GM23338 (cell line): ENCODE data around the gene MAPRE2. TPM values are rescaled to one million over a fixed set of nuclear protein-coding genes. Genes with fewer than 3 reads are reported as not detected.

ENCODE experiments used
- ATAC-seq: fragments of 200-7000 bp; cut with Tn5 transposase; 3 replicates; pipeline ENCODE4 v1.9.1; 2020
- DNase-seq: peaks from one replicate; pipeline ENCODE4 v3.0.0-alpha.2; 2015; ENCODE audit warnings: low spot score
- H2AFZ ChIP-seq: fragments of 200-600 bp; sonication (generic); 2 replicates; pipeline ENCODE4 v1.8.0; 2016; ENCODE audit warnings: antibody characterized with exemption, mild to moderate bottlenecking, moderate library complexity
- H3F3A ChIP-seq: fragments of 200-600 bp; sonication (generic); replicated peaks from 2 replicates; pipeline ENCODE4 v1.8.0; 2017; ENCODE audit warnings: antibody characterized with exemption, mixed run types, low read depth
- H3K27ac ChIP-seq: fragments of 200-600 bp; sonication (generic); 2 replicates; pipeline ENCODE4 v1.6.1; 2016; ENCODE audit warnings: low read depth
- H3K27me3 ChIP-seq: fragments of 200-600 bp; sonication (generic); 2 replicates; pipeline ENCODE4 v1.8.0; 2016; ENCODE audit warnings: mild to moderate bottlenecking, mixed run types, moderate library complexity; ENCODE audit not compliant: insufficient read depth
- H3K36me3 ChIP-seq: fragments of 200-600 bp; sonication (generic); 2 replicates; pipeline ENCODE4 v1.8.0; 2016; ENCODE audit warnings: mild to moderate bottlenecking; ENCODE audit not compliant: insufficient read depth
- H3K4me1 ChIP-seq: fragments of 200-600 bp; sonication (generic); 2 replicates; pipeline ENCODE4 v1.8.0; 2016; ENCODE audit warnings: mild to moderate bottlenecking, moderate library complexity; ENCODE audit not compliant: insufficient read depth
- H3K4me2 ChIP-seq: fragments of 200-600 bp; sonication (generic); 2 replicates; pipeline ENCODE4 v1.7.1; 2017; ENCODE audit warnings: mixed run types
- H3K4me3 ChIP-seq: fragments of 200-600 bp; sonication (generic); 2 replicates; pipeline ENCODE4 v1.6.1; 2016; ENCODE audit warnings: mixed run types
- H3K79me2 ChIP-seq: fragments of 200-600 bp; sonication (generic); replicated peaks from 2 replicates; pipeline ENCODE4 v1.8.0; 2017; ENCODE audit warnings: mild to moderate bottlenecking; ENCODE audit not compliant: insufficient read depth
- H3K9me2 ChIP-seq: fragments of 200-600 bp; sonication (generic); 2 replicates; pipeline ENCODE4 v1.8.0; 2017; ENCODE audit not compliant: insufficient read depth
- H4K20me1 ChIP-seq: fragments of 200-600 bp; sonication (generic); replicated peaks from 2 replicates; pipeline ENCODE4 v1.8.0; 2017; ENCODE audit warnings: mild to moderate bottlenecking; ENCODE audit not compliant: insufficient read depth
- H3K27ac Mint-ChIP-seq: 2 replicates; pipeline ENCODE4 v1.8.0; 2020; ENCODE audit warnings: inconsistent platforms, mild to moderate bottlenecking, moderate library complexity, mixed read lengths
- H3K27me3 Mint-ChIP-seq: 3 replicates; pipeline ENCODE4 v1.8.0; 2022; ENCODE audit warnings: low read depth, mild to moderate bottlenecking, moderate library complexity, mixed read lengths, inconsistent platforms; ENCODE audit not compliant: insufficient read depth, poor library complexity
- H3K36me3 Mint-ChIP-seq: 3 replicates; pipeline ENCODE4 v1.8.0; 2021; ENCODE audit warnings: low read depth, mild to moderate bottlenecking, inconsistent platforms, moderate library complexity, mixed read lengths
- H3K4me1 Mint-ChIP-seq: 3 replicates; pipeline ENCODE4 v1.8.0; 2020; ENCODE audit warnings: mild to moderate bottlenecking, inconsistent platforms, mixed read lengths
- H3K4me3 Mint-ChIP-seq: 3 replicates; pipeline ENCODE4 v1.8.0; 2021; ENCODE audit warnings: moderate library complexity, mild to moderate bottlenecking, inconsistent platforms, mixed read lengths
- H3K9me3 Mint-ChIP-seq: 3 replicates; pipeline ENCODE4 v1.8.0; 2020; ENCODE audit warnings: moderate library complexity, mild to moderate bottlenecking, inconsistent platforms, mixed read lengths
- EZH2 ChIP-seq: fragments of 200-600 bp; sonication (generic); IDR thresholded peaks from one replicate; pipeline ENCODE4 v1.8.0; 2017; ENCODE audit warnings: antibody characterized with exemption, mild to moderate bottlenecking, low read depth; ENCODE audit not compliant: unreplicated experiment
- JUNB ChIP-seq: IDR thresholded peaks from one replicate; pipeline ENCODE4 v1.6.1; 2016; ENCODE audit warnings: antibody characterized with exemption; ENCODE audit not compliant: unreplicated experiment
- POLR2AphosphoS5 ChIP-seq: IDR thresholded peaks from 2 replicates; pipeline ENCODE4 v1.6.1; 2016; ENCODE audit warnings: antibody characterized with exemption, low read depth
- STAT1 ChIP-seq: IDR thresholded peaks from one replicate; pipeline ENCODE4 v1.6.1; 2016; ENCODE audit warnings: antibody characterized with exemption; ENCODE audit not compliant: unreplicated experiment
- ZNF114 ChIP-seq: fragments of 250-450 bp; sonication (Bioruptor Pico); IDR thresholded peaks from 2 replicates; pipeline ENCODE4 v1.5.0; 2020; ENCODE audit warnings: mild to moderate bottlenecking, moderate library complexity
- polyA plus RNA-seq: library from polyadenylated mRNA; unstranded; fragments of >200 nt; fragmentation: Nextera tagmentation; extraction: Ambion mirVana; gene quantifications from 2 replicates; pipeline ENCODE4 v1.2.1, GENCODE V29; 2016
- total RNA-seq: library from RNA; depleted of rRNA; stranded (reverse); fragments of >200 nt; shearing (Covaris generic); gene quantifications from 2 replicates; pipeline ENCODE4 v1.2.3, GENCODE V29; 2014
- TF ChIP-seq, protein P1 (sequence below), 2 experiments: fragments of 200-600 bp in 1 of 2; sonication (generic) in 1 of 2; conservative IDR thresholded peaks; 2 replicates each; pipeline versions ENCODE4 v1.5.1 to v1.6.1; 2016 to 2017; ENCODE audit warnings: antibody characterized with exemption in 2 of 2, low read depth in 2 of 2, mild to moderate bottlenecking in 2 of 2, moderate library complexity in 1 of 2
- TF ChIP-seq, protein P2 (sequence below): fragments of 250-450 bp; sonication (Bioruptor Pico); IDR thresholded peaks from 2 replicates; pipeline ENCODE4 v1.5.0; 2020; ENCODE audit warnings: mild to moderate bottlenecking, moderate library complexity
- TF ChIP-seq, protein P3 (sequence below): IDR thresholded peaks from one replicate; pipeline ENCODE4 v1.6.1; 2018; ENCODE audit warnings: antibody characterized with exemption; ENCODE audit not compliant: unreplicated experiment

The MAPRE2 gene
- total and polyA plus RNA-seq, 2 experiments from 2014 or later = 17.8 to 40.4 TPM

DNA sequence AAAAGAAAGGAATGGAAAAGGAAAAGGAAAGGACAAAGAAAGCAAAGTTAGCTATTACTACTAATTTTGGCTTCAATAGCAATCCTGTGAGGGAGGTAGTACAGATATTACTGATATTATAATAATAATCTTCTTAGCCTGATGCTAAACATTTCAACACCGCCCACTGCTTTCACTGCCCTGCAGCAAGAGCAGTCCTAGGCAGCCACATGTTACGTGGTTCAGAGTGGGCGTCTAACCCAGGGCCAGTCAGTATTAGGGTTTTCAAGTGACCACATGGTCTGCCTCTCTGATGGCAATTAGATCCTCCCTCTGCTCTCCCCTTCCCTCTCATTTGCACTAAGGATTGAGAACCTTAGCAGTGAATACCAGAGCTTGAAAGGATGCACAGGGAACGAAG, 116.0 kb downstream of the MAPRE2 start:
- H3K36me3 Mint-ChIP-seq = no peaks in the 10 kb centered on the region

DNA sequence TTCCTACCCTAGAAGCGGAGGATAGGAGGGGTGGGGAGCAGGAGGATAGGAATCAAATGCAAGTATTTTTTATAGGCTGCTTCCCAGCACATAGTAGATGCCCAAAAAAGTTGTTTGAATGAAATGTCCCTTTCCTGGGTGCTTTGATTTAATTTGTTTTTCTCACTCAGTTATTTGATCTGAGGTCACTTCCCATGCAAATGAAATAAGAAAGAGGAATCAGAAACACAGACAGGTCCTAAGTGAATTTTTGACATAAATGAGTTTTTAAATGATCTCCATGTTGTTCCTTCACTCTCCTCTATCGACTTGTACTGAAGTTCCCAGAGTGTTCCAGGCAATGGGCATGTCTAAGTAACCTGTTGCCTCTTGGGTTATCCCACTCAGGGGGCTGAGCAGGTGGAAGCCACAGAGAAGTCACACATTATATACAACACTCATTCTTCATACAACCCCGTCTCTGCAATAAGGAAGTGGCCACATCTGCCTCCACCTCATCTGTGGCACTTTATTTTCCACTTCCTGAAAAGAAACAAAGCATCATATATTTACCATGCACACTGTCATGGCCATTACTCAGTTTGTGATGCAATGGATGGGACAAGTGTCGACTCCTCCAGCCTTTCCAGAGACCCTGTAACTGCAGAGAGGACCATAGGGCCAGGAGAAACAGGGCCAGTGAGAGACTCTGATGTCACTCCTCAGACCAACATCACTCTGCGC, 117.7 kb downstream of the MAPRE2 start:
- H3K4me3 ChIP-seq = no peak overlapping the region
- H3K27me3 ChIP-seq = no peaks in the 10 kb centered on the region
- H3K79me2 ChIP-seq = no peaks in the 10 kb centered on the region
- Mint-ChIP-seq H3K9me3 (no peaks in the 10 kb centered on the region), H3K36me3 (no peaks in the 10 kb centered on the region), H3K4me3 (no peak overlapping the region), H3K27ac (no peak overlapping the region), H3K4me1 (peaks cover 13% of the 10 kb centered on the region), H3K27me3 (no peaks in the 10 kb centered on the region)
- ATAC-seq = no peak
- H3K36me3 ChIP-seq = no peaks in the 10 kb centered on the region
- no peaks in the 10 kb centered on the region for H4K20me1 ChIP-seq
- H3K4me1 ChIP-seq = peaks cover 24% of the 10 kb centered on the region
- no peaks in the 10 kb centered on the region for H3F3A ChIP-seq
- no peak overlapping the region for H3K27ac ChIP-seq
- H3K9me2 ChIP-seq = peaks cover 11% of the 10 kb centered on the region; the same call in 1 of the 2 replicates
- DNase-seq = no peak
- H2AFZ ChIP-seq = no peak overlapping the region
- no peak overlapping the region for H3K4me2 ChIP-seq
- TF ChIP-seq, protein P1, sequence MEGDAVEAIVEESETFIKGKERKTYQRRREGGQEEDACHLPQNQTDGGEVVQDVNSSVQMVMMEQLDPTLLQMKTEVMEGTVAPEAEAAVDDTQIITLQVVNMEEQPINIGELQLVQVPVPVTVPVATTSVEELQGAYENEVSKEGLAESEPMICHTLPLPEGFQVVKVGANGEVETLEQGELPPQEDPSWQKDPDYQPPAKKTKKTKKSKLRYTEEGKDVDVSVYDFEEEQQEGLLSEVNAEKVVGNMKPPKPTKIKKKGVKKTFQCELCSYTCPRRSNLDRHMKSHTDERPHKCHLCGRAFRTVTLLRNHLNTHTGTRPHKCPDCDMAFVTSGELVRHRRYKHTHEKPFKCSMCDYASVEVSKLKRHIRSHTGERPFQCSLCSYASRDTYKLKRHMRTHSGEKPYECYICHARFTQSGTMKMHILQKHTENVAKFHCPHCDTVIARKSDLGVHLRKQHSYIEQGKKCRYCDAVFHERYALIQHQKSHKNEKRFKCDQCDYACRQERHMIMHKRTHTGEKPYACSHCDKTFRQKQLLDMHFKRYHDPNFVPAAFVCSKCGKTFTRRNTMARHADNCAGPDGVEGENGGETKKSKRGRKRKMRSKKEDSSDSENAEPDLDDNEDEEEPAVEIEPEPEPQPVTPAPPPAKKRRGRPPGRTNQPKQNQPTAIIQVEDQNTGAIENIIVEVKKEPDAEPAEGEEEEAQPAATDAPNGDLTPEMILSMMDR (conservative IDR thresholded peaks at IDR 0.05; ENCODE audit: low read depth in 2 of 2) = no peak
- TF ChIP-seq, protein P2, sequence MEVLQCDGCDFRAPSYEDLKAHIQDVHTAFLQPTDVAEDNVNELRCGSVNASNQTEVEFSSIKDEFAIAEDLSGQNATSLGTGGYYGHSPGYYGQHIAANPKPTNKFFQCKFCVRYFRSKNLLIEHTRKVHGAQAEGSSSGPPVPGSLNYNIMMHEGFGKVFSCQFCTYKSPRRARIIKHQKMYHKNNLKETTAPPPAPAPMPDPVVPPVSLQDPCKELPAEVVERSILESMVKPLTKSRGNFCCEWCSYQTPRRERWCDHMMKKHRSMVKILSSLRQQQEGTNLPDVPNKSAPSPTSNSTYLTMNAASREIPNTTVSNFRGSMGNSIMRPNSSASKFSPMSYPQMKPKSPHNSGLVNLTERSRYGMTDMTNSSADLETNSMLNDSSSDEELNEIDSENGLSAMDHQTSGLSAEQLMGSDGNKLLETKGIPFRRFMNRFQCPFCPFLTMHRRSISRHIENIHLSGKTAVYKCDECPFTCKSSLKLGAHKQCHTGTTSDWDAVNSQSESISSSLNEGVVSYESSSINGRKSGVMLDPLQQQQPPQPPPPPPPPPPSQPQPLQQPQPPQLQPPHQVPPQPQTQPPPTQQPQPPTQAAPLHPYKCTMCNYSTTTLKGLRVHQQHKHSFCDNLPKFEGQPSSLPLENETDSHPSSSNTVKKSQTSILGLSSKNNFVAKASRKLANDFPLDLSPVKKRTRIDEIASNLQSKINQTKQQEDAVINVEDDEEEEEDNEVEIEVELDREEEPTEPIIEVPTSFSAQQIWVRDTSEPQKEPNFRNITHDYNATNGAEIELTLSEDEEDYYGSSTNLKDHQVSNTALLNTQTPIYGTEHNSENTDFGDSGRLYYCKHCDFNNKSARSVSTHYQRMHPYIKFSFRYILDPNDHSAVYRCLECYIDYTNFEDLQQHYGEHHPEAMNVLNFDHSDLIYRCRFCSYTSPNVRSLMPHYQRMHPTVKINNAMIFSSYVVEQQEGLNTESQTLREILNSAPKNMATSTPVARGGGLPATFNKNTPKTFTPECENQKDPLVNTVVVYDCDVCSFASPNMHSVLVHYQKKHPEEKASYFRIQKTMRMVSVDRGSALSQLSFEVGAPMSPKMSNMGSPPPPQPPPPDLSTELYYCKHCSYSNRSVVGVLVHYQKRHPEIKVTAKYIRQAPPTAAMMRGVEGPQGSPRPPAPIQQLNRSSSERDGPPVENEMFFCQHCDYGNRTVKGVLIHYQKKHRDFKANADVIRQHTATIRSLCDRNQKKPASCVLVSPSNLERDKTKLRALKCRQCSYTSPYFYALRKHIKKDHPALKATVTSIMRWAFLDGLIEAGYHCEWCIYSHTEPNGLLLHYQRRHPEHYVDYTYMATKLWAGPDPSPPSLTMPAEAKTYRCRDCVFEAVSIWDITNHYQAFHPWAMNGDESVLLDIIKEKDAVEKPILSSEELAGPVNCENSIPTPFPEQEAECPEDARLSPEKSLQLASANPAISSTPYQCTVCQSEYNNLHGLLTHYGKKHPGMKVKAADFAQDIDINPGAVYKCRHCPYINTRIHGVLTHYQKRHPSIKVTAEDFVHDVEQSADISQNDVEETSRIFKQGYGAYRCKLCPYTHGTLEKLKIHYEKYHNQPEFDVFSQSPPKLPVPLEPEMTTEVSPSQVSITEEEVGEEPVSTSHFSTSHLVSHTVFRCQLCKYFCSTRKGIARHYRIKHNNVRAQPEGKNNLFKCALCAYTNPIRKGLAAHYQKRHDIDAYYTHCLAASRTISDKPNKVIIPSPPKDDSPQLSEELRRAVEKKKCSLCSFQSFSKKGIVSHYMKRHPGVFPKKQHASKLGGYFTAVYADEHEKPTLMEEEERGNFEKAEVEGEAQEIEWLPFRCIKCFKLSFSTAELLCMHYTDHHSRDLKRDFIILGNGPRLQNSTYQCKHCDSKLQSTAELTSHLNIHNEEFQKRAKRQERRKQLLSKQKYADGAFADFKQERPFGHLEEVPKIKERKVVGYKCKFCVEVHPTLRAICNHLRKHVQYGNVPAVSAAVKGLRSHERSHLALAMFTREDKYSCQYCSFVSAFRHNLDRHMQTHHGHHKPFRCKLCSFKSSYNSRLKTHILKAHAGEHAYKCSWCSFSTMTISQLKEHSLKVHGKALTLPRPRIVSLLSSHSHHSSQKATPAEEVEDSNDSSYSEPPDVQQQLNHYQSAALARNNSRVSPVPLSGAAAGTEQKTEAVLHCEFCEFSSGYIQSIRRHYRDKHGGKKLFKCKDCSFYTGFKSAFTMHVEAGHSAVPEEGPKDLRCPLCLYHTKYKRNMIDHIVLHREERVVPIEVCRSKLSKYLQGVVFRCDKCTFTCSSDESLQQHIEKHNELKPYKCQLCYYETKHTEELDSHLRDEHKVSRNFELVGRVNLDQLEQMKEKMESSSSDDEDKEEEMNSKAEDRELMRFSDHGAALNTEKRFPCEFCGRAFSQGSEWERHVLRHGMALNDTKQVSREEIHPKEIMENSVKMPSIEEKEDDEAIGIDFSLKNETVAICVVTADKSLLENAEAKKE (CRISPR knock-in tag) = no peak
- TF ChIP-seq EZH2 (no peak), POLR2AphosphoS5 (no peak), STAT1 (no peak), ZNF114 (CRISPR knock-in tag) (no peak)

More for the DNA sequence above, 116.0 kb downstream of the MAPRE2 start:
- H3K27me3 Mint-ChIP-seq = no peaks in the 10 kb centered on the region
- ATAC-seq = no peak
- Histone ChIP-seq H3K4me2 (no peak overlapping the region), H2AFZ (no peak overlapping the region), H3F3A (no peaks in the 10 kb centered on the region), H3K27ac (no peak overlapping the region), H3K4me3 (no peak overlapping the region), H3K27me3 (no peaks in the 10 kb centered on the region), H3K9me2 (peaks cover 8% of the 10 kb centered on the region; the same call in 1 of the 2 replicates), H3K36me3 (no peaks in the 10 kb centered on the region), H4K20me1 (no peaks in the 10 kb centered on the region), H3K4me1 (peaks cover 24% of the 10 kb centered on the region), H3K79me2 (no peaks in the 10 kb centered on the region)
- TF ChIP-seq, protein P3, sequence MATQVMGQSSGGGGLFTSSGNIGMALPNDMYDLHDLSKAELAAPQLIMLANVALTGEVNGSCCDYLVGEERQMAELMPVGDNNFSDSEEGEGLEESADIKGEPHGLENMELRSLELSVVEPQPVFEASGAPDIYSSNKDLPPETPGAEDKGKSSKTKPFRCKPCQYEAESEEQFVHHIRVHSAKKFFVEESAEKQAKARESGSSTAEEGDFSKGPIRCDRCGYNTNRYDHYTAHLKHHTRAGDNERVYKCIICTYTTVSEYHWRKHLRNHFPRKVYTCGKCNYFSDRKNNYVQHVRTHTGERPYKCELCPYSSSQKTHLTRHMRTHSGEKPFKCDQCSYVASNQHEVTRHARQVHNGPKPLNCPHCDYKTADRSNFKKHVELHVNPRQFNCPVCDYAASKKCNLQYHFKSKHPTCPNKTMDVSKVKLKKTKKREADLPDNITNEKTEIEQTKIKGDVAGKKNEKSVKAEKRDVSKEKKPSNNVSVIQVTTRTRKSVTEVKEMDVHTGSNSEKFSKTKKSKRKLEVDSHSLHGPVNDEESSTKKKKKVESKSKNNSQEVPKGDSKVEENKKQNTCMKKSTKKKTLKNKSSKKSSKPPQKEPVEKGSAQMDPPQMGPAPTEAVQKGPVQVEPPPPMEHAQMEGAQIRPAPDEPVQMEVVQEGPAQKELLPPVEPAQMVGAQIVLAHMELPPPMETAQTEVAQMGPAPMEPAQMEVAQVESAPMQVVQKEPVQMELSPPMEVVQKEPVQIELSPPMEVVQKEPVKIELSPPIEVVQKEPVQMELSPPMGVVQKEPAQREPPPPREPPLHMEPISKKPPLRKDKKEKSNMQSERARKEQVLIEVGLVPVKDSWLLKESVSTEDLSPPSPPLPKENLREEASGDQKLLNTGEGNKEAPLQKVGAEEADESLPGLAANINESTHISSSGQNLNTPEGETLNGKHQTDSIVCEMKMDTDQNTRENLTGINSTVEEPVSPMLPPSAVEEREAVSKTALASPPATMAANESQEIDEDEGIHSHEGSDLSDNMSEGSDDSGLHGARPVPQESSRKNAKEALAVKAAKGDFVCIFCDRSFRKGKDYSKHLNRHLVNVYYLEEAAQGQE = no peak
- TF ChIP-seq JUNB = no peak
- no peak overlapping the region for H3K27ac Mint-ChIP-seq
- no peak overlapping the region for H3K4me3 Mint-ChIP-seq
- peaks cover 13% of the 10 kb centered on the region for H3K4me1 Mint-ChIP-seq
- no peak for DNase-seq
- H3K9me3 Mint-ChIP-seq = no peaks in the 10 kb centered on the region
